Karpas-422 (cell line): ENCODE results near the gene PRTN3. TPM values are rescaled to one million over a fixed set of nuclear protein-coding genes. Genes with fewer than 3 reads are reported as not detected.
A peak's percentile ranks its signal among the peaks of the same experiment; 100 is the strongest.

Source experiments
- DNase-seq: peaks from one replicate; pipeline ENCODE4 v3.0.0-alpha.2; 2015
- H2AFZ ChIP-seq: fragments of 200-600 bp; sonication (generic); 2 replicates; pipeline ENCODE4 v1.6.1; 2014; ENCODE audit warnings: antibody characterized with exemption, low read length, mixed read lengths
- H3K27ac ChIP-seq: fragments of 200-600 bp; sonication (generic); 2 replicates; pipeline ENCODE4 v1.5.1; 2014; ENCODE audit warnings: mild to moderate bottlenecking, low read length, moderate library complexity
- H3K27me3 ChIP-seq: fragments of 200-600 bp; sonication (generic); 2 replicates; pipeline ENCODE4 v1.6.1; 2014; ENCODE audit warnings: low read length, mixed read lengths
- H3K36me3 ChIP-seq: fragments of 200-600 bp; sonication (generic); 2 replicates; pipeline ENCODE4 v1.6.1; 2014; ENCODE audit warnings: low read length, mixed read lengths; ENCODE audit not compliant: insufficient read depth
- H3K4me1 ChIP-seq: fragments of 200-600 bp; sonication (generic); 2 replicates; pipeline ENCODE4 v1.6.1; 2014; ENCODE audit warnings: mild to moderate bottlenecking, low read length, mixed read lengths
- H3K4me2 ChIP-seq: fragments of 200-600 bp; sonication (generic); 2 replicates; pipeline ENCODE4 v1.6.1; 2014; ENCODE audit warnings: low read length, low read depth, mild to moderate bottlenecking; ENCODE audit not compliant: poor library complexity, severe bottlenecking
- H3K4me3 ChIP-seq: fragments of 200-600 bp; sonication (generic); 2 replicates; pipeline ENCODE4 v1.5.1; 2014; ENCODE audit warnings: mild to moderate bottlenecking, antibody characterized with exemption, low read length, mixed read lengths
- H3K79me2 ChIP-seq: fragments of 200-600 bp; sonication (generic); 2 replicates; pipeline ENCODE4 v1.6.1; 2014; ENCODE audit warnings: mild to moderate bottlenecking, low read length, mixed read lengths
- H3K9ac ChIP-seq: fragments of 200-600 bp; sonication (generic); 2 replicates; pipeline ENCODE4 v1.6.0; 2014; ENCODE audit warnings: low read length
- H3K9me2 ChIP-seq: fragments of 200-600 bp; sonication (generic), shearing (Covaris generic); replicated peaks from 2 replicates; pipeline ENCODE4 v1.6.0; 2014; ENCODE audit warnings: mild to moderate bottlenecking, low read length, moderate library complexity; ENCODE audit not compliant: insufficient read depth
- H3K9me3 ChIP-seq: fragments of 300-700, 200-600 bp; sonication (generic); 2 replicates; pipeline ENCODE4 v1.6.1; 2014; ENCODE audit warnings: low read length, mixed read lengths
- H4K20me1 ChIP-seq: fragments of 200-600 bp; sonication (generic); 2 replicates; pipeline ENCODE4 v1.6.1; 2014; ENCODE audit warnings: mild to moderate bottlenecking, antibody characterized with exemption, low read length, low read depth; ENCODE audit not compliant: insufficient read depth
- total RNA-seq: library from RNA; depleted of rRNA; stranded (reverse); fragments of >200 nt; shearing (Covaris generic); gene quantifications from 2 replicates; pipeline ENCODE4 v1.2.3, GENCODE V29; 2014; ENCODE audit warnings: low replicate concordance

Gene PRTN3
- total RNA-seq, 1 experiment from 2014 or later: not detected

DNA sequence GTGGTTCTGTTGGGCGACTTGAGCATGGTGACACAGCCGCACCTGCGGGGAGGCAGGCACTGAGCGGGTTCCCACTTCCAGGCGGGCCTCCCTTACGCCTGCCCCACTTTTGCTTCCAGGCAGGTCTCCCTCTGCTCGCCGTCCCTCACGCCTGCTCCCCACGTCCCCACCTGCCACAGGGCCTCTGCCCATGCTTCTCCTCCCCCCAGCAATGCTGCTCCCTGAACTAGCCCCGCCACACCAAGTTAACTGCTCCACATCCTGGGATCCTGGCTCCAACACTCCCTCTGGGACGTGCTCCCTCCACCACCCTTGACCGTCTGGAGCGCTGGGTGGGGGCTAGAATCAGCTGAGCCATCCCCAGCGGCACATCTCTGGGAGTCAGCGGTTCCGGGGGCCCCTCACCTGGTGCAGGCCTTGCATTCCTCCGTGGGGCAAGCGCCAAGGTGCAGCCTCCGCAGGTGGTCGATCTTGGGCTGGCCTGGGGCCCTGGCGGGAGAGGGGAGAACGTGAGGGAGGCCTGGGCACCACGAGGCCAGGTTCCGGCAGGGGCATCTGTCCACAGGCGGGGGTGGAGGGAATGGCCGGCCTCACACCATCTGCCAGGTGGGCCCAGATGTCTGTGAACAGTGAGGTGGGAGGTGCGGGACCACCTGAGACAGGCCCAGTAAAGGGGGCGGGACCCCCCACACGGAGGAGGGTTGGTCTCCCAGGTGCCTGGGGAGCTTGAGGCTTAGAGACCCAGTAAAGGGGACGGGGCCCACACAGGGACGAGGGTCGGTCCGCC lies 27.9 kb downstream of the PRTN3 start:
- no peaks in the 10 kb centered on the region for H3K27me3 ChIP-seq
- no peak overlapping the region for H2AFZ ChIP-seq
- H3K36me3 ChIP-seq: 0 out of 2 replicates have a peak, but pooled peaks cover 3% of the 10 kb centered on the region
- H3K4me1 ChIP-seq: peaks cover 15% of the 10 kb centered on the region
- H3K9me3 ChIP-seq: no peaks in the 10 kb centered on the region
- H3K4me2 ChIP-seq: no peak overlapping the region
- no peak for DNase-seq
- H3K9ac ChIP-seq: no peak overlapping the region
- no peak overlapping the region for H3K4me3 ChIP-seq
- no peaks in the 10 kb centered on the region for H4K20me1 ChIP-seq
- H3K27ac ChIP-seq: no peak overlapping the region
- H3K9me2 ChIP-seq: no peaks in the 10 kb centered on the region
- H3K79me2 ChIP-seq: no peaks in the 10 kb centered on the region

DNA sequence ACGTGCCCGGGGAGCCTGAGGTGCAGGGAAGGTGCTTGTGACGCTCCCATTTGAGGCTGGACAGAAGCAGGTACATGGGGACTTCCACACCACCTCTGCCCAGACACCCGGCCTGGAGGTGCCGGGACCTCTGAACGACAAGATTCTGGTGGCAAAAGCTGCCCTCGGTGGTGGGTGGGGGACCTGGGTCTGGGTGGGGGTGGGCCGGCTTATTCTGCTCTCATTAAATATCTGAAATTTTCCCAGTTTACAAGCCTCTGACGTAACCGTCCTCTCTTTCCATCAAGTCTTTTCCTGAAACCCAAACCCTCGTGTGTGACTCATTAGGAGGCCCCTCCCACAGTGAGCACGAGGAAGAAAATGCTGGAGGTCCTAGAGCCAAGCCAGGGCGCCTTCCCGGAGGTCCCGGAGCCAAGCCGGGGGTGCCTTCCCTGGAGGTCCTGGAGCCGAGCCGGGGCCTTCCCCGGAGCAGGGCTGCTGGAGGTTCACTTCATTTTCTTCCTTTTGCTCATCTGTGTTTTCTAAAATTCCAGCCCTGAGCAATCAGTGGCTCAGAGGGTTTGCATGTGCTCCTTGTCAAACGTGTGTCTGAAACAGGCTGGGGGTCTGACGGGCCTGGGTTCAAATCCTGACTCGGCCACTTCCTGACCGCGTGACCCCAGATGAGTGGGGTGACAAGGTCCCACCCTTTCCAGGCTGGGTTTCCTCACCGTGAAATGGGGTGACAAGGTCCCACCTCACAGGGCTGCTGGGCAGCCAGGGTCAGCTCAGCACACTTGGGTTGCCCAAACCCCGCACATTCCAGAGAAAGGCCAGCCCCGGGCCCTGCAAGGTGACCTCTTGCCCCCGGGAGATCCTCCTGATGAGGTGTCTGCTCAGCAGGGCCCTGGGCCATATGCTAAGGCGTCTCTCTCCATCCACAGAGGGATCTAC lies 28.7 kb downstream of the PRTN3 start:
- H3K36me3 ChIP-seq: 0 out of 2 replicates have a peak, but pooled peaks cover 3% of the 10 kb centered on the region
- H3K27ac ChIP-seq: no peak overlapping the region
- no peaks in the 10 kb centered on the region for H3K9me2 ChIP-seq
- H3K79me2 ChIP-seq: no peaks in the 10 kb centered on the region
- no peaks in the 10 kb centered on the region for H3K27me3 ChIP-seq
- H3K9me3 ChIP-seq: no peaks in the 10 kb centered on the region
- no peak for DNase-seq
- H2AFZ ChIP-seq: no peak overlapping the region
- H3K4me2 ChIP-seq: no peak overlapping the region
- no peak overlapping the region for H3K9ac ChIP-seq
- no peak overlapping the region for H3K4me3 ChIP-seq
- H4K20me1 ChIP-seq: no peaks in the 10 kb centered on the region
- H3K4me1 ChIP-seq: peaks cover 11% of the 10 kb centered on the region

DNA sequence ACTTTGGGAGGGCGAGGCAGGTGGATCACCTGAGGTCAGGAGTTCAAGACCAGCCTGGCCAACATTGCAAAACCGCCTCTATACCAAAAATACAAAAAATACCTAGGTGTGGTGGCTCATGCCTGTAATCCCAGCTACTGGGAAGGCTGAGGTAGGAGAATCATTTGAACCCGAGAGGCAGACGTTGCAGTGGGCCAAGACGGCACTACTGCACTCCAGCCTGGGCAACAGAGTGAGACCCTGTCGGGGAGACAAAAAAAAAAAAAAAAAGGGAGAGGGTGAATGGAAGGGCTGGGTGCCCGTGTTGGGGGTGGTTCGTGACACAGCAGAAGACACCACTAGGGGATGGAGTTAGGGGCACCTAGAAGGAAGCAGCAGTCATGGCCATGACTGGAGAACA lies 29.5 kb downstream of the PRTN3 start:
- H2AFZ ChIP-seq: no peak overlapping the region
- no peaks in the 10 kb centered on the region for H3K9me2 ChIP-seq
- peaks cover 11% of the 10 kb centered on the region for H3K4me1 ChIP-seq
- DNase-seq: no peak
- no peaks in the 10 kb centered on the region for H3K27me3 ChIP-seq
- no peak overlapping the region for H3K9ac ChIP-seq
- no peaks in the 10 kb centered on the region for H3K79me2 ChIP-seq
- no peak overlapping the region for H3K4me3 ChIP-seq
- 0 out of 2 replicates have a peak, but pooled peaks cover 3% of the 10 kb centered on the region for H3K36me3 ChIP-seq
- H4K20me1 ChIP-seq: no peaks in the 10 kb centered on the region
- no peak overlapping the region for H3K4me2 ChIP-seq
- H3K9me3 ChIP-seq: no peaks in the 10 kb centered on the region
- no peak overlapping the region for H3K27ac ChIP-seq

DNA sequence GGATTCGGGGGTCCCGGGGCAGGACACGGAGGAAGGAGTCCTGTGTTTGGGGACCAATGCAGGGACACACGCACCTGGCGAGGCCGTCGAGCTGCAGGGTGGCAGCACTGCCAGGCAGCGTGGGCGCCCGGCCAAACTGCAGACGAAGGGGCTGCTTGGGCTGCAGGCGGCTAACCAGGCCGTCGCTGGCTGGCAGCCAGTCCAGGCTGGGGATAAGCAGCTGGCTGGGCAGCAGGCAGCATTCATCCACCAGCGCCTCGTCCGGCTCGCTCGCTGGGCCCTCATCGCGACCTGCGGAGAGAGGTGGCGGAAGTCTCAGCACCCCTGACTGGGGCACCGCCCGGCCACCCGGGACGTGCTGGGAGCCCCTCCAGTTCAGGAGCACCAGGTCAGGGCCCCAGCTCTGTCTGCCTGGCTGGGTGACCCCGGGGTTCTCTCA lies 30.2 kb downstream of the PRTN3 start:
- H3K4me1 ChIP-seq: peaks cover 11% of the 10 kb centered on the region
- no peak overlapping the region for H3K27ac ChIP-seq
- no peak overlapping the region for H3K4me2 ChIP-seq
- H3K4me3 ChIP-seq: no peak overlapping the region
- H4K20me1 ChIP-seq: no peaks in the 10 kb centered on the region
- no peaks in the 10 kb centered on the region for H3K79me2 ChIP-seq
- H3K36me3 ChIP-seq: 0 out of 2 replicates have a peak, but pooled peaks cover 3% of the 10 kb centered on the region
- H3K9me2 ChIP-seq: no peaks in the 10 kb centered on the region
- H3K9me3 ChIP-seq: no peaks in the 10 kb centered on the region
- no peaks in the 10 kb centered on the region for H3K27me3 ChIP-seq
- H2AFZ ChIP-seq: no peak overlapping the region
- no peak for DNase-seq
- no peak overlapping the region for H3K9ac ChIP-seq

DNA sequence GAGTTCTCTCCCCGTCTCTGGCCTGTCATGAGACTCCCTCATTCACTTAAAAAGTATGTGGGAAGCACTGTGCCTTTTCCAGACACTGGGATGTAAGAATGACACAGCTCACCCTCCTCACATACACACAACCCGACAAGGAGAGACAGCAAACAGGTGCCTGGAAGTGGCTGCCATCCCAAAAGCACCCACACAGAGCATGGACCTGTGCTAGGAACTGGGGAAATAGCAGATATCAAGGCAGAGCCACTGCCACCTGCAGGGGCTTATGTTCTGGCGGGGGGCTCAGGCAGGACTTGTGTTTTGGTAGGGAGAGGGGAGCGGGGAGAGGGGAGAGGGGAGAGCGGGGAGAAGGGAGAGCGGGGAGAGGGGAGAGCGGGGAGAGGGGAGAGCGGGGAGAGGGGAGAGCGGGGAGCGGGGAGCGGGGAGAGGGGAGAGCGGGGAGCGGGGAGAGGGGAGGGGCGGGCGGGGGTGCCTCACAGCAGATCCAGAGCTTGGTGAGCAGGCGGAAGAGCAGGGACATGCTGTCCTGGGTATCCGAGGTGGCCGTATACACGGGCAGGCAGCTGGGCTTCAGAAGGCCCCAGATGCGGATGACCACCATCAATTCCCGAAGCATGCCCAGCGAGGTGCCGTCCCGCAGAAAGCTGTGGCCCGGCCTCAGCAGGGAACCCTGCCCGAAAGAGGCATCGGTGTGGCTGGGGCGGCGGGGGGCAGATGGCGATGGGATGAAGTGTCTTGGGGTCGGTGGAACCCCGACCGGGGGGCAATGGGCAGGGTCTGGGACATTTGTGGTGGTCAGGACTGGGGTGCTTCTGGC lies 30.9 kb downstream of the PRTN3 start:
- Histone ChIP-seq H3K36me3 (0 out of 2 replicates have a peak, but pooled peaks cover 3% of the 10 kb centered on the region), H3K4me1 (peaks cover 11% of the 10 kb centered on the region), H3K4me3 (no peak overlapping the region), H2AFZ (no peak overlapping the region), H3K79me2 (no peaks in the 10 kb centered on the region), H3K9me2 (no peaks in the 10 kb centered on the region), H4K20me1 (no peaks in the 10 kb centered on the region), H3K27ac (peak overlapping the region; percentile 57), H3K27me3 (no peaks in the 10 kb centered on the region), H3K4me2 (no peak overlapping the region), H3K9me3 (no peaks in the 10 kb centered on the region), H3K9ac (no peak overlapping the region)
- DNase-seq: no peak

DNA sequence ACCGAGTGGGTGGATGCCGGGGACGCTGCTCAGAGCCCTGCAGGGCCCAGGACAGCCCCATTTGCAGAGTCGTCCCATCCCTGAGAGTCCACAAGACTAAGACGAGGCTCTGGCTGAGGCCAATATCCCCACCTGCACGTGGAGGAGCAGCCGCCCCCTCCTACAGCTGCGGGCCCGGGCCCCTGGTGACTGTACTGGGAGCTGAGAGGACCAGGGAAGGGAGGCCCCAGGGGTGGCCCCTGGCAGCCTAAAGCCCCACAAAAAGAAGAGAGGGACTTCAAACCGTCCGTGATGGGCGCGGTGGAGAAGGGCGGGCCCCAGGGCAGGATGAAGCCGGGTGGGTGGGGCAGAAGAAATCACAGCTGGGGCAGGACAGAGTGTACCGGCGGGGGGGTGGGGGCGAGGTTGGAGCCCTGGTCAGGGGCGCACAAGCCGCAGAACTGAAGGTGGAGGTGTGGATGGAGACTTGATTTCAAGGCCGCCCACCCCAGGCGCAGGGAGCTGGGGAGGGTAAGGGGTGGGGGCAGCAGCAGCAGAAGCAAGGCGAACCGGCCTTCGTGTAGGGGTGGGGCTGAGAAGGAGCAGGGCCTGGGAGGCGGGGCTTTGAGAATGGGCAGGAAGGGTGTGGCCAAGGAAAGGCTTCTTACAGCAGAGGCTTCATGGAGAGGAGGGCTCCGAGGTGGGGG lies 31.6 kb downstream of the PRTN3 start:
- H3K4me3 ChIP-seq: peak overlapping the region; percentile 30; the same call in 1 of the 2 replicates
- no peaks in the 10 kb centered on the region for H3K9me3 ChIP-seq
- H3K36me3 ChIP-seq: 0 out of 2 replicates have a peak, but pooled peaks cover 3% of the 10 kb centered on the region
- DNase-seq: peak; percentile 95
- no peaks in the 10 kb centered on the region for H4K20me1 ChIP-seq
- peaks cover 11% of the 10 kb centered on the region for H3K4me1 ChIP-seq
- peak overlapping the region; percentile 31 for H3K9ac ChIP-seq
- peak overlapping the region; percentile 56 for H3K4me2 ChIP-seq
- no peaks in the 10 kb centered on the region for H3K9me2 ChIP-seq
- no peaks in the 10 kb centered on the region for H3K79me2 ChIP-seq
- H3K27me3 ChIP-seq: no peaks in the 10 kb centered on the region
- peak overlapping the region; percentile 57 for H3K27ac ChIP-seq
- H2AFZ ChIP-seq: no peak overlapping the region

DNA sequence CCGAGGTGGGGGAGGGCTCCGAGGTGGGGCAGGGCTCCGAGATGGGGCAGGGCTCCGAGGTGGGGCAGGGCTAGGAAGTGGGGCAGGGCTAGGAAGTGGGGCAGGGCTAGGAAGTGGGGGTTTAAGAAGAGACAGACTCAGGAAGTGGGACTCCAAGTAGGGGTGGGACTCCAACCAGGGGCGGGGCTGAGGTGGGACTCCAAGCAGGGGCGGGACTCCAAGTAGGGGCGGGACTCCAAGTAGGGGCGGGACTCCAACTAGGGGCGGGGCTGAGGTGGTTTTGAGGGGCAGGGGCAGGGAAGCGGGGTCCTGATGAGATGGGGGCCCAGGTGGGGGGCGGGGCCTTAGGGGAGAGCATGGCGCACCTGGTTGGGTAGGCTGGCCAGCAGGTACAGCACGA lies 32.3 kb downstream of the PRTN3 start:
- Histone ChIP-seq H3K9ac (no peak overlapping the region), H3K79me2 (no peaks in the 10 kb centered on the region), H3K27me3 (no peaks in the 10 kb centered on the region), H4K20me1 (no peaks in the 10 kb centered on the region), H2AFZ (no peak overlapping the region), H3K4me1 (peaks cover 11% of the 10 kb centered on the region), H3K4me2 (no peak overlapping the region), H3K36me3 (0 out of 2 replicates have a peak, but pooled peaks cover 3% of the 10 kb centered on the region), H3K9me2 (no peaks in the 10 kb centered on the region), H3K4me3 (peak overlapping the region; percentile 40; the same call in 1 of the 2 replicates), H3K9me3 (no peaks in the 10 kb centered on the region), H3K27ac (no peak overlapping the region)
- peak; percentile 91 for DNase-seq
